Hematopoietic multipotent progenitor cell treated with erythropoietin and hydrocortisone succinate and interleukin-3 and kit ligand, for 8 days (in vitro differentiated cells): ENCODE data around the gene DUXB.

Experiments used
- DNase-seq: peaks from one replicate; pipeline ENCODE4 v3.0.0-alpha.2; 2015

The DUXB gene, protein sequence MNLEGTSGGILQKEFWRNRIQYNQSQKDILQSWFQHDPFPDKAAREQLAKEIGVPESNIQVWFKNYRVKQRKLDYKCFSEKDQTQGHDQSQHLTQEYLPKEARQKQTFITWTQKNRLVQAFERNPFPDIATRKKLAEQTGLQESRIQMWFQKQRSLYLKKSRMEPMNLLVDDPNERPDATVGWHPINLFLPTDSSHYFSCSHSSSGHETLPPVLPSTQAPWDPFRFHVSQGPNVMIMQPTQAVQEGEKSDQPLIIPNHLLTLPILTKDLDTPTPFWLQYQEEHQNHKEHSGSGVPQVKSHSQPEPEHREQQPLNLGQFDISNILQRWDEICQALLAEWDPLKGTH

DNA sequence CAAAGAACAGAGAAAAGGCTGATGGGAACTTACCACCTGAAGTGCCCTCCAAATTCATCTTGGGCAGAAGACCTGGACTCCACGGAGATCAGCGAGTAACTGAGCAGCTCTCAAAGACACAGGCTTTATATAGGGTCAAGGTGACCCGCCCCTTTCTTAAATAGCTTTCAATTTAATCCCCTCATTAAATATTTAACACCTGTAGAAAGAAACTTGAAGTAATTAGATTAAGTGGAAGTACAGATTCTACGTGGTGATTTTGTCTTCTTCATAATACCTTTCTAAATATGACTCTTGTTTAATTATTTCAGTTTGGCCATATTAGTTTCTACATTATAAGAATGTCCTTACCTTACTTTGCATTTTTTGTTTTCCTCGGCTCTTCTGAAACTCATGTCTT is at the start of gene DUXB:
Gene DUXB (minus strand): TSS at position 101 of the 400 bp plus-strand sequence. CDS start 43 bp downstream, at position 58.
- DNase-seq: no peak

DNA sequence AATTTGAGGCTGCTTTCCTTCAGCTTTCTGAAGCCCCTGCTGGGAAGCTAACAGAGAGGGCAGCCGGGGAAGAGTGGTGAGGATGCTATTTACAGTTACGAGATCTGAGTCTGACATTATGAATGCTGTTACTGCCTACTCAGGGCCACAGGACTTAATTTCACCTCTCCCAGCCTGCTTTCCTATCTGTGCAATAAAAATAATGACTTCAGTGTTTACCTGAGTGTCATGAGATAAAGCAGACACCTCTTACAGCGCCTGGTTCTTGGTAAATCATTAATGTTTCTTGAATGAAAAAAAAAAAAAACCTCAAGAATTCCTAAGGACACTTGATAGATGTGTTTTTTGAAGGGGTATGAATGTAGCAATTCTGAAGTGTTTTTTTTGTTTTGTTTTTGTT is 49.3 kb upstream of the DUXB start:
- no peak for DNase-seq

DNA sequence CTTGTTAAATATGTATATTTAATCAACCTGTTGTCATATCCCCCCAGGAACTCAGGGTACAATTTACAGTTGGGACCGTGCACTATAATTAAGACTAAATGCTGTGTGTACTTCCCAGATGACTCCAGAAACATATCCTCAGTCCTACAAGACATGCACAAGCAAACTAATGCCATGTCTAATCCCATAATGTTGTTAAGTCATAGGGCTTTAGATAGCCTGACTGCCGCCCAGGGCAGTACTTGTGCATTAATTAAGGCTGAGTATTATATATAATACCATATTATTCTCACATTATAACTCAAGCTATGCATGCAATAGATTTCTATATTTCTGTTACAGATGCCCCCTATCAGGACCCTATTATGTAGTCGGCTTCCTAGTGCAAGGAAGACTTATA is 45.1 kb upstream of the DUXB start:
- DNase-seq: no peak

GRCh38 chr16:75745823-75746222 is 44.6 kb upstream of the DUXB start:
- DNase-seq: no peak

DNA sequence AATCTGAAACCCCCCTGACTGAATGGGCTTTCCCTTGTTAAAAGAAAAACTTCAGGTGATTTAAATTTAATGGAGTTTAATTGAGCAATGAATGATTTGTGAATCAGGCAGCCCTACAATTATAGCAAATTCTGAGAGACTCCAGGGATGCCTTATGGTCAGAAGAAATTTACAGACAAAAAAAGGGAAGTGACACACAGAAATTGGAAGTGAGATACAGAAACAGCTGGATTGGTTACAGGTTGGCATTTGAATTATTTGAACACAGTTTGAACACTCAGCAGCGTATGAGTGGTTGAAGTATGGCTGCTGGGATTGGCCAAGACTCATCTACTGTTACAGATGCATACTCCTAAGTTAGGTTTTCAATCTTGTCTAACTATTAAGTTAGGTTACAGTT is 44.0 kb upstream of the DUXB start:
- no peak for DNase-seq

DNA sequence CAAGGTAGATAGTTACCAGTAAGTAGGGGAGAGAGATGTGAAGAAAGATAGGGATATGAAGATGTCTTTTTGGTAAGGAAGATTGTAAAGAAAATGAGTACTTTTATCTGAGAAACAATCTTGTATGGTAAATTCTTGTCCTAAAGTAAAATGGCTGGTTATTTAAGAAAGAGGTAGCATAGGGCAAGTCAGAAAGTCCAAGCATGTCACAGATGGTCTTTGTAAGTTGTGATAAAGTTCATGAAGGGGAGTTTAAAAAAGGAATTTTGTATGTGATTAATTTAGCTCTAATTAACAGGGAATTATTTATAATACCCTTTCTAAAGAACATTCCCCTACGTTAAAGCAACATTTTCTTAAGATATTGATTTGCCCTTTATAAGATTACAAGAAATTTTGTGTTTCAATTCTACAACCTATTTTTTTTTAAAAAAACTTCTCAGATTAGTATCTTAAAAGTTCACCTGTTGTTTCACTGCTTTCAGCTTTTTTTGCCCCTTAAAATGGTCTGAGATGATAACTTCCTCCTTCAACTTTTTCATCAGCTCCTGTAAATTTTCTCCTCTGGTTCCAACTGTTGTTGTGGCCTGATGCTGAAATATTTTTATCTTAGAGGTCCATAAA is 41.3 kb upstream of the DUXB start:
- DNase-seq: peak; percentile 17

DNA sequence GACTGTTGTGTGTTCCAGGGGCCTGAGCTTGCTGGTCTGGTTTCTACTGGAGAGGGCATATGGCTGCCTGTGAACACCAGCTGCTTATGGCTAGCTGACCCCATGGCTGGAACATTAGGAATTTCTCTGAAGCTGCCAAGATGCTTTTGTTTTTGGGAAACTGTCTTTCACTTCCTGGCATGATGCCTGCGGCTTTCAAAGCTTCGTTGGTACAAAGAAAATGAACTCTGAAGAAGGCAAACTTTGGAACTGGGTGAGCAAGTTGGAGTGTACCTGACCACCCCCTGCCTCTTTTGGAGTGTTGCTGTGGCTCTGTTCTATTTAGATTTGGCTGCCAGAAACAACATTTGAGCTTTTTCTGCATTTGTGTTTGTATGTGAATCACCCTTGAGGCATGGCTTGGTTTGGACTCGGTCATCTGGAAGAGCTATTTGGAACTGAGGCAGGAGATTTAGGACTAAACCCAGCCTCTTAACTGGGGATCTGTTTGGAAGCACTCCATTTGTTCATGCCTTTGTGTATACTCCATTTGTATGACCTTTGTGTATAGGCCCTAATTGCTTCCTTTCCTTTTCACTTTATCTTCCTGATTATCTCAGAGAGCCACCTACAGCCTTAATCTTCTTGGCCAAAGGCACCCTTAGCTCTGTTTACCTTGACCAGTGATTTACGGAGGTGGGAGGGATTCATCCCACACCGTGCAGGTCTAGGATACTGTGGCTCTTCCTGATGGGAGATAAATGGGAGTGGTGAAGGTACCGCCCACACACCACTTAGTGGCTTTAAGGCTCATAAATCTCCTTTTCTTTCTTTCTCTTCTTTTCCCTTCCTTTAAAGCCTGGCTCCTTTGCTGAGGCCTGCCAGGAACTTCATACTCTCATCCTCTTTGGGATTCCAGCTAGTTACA is 32.3 kb upstream of the DUXB start:
- DNase-seq: no peak

DNA sequence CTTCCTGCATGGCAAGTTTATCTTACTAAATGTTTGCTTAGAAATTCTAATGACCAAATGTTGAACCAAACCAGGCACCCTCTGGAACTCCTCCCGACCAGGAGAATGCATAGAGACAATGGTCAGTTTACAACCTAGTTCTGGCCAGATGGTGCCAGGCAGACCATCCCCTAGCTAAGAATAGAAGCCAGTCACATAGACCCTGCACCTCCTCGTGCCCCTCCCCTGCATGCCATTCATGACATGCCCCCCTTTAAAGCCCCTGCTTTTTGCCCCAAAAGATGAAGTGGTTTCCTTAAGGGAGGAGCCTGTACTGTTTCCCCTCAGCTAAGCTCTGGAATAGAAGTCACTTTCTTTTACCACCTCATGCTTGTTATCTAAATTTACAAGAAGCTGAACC is 31.6 kb upstream of the DUXB start:
- DNase-seq: no peak

DNA sequence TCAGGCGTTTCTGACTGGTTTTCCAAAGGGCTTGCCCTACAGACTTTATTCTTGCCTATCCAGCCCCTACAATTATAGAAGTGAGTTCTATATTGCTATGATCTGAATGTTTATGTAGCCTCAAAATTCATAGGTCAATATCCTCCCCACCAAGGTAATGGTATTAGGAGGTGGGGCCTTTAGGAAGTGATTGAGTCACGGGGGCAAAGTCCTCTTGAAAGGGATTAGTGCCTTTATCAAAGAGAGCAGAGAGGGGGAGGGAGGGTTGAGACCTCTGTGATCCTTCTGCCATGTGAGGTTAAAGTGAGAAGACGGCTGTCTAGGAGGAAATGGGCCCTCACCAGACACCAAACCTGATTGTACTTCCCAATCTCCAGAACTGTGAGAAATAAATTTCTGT is 26.0 kb upstream of the DUXB start:
- DNase-seq: no peak

DNA sequence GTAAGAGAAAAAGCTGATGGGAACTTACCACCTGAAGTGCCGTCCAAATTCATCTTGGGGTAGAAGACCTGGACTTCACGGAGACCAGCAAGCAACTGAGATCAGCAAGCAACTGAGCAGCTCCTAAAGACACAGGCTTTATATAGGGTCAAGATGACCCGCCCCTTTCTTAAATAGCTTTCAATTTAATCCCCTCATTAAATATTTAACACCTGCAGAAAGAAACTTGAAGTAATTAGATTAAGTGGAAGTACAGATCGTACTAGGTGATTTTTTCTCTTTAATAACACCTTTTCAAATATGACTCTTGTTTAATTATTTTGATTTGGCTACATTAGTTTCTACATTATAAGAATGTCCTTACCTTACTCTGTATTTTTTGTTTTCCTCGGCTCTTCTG is 25.1 kb upstream of the DUXB start, which contains the start of gene CPHXL:
Gene CPHXL (minus strand): TSS at position 101 of the 400 bp plus-strand sequence. CDS start 48 bp downstream, at position 53.
- DNase-seq: no peak

DNA sequence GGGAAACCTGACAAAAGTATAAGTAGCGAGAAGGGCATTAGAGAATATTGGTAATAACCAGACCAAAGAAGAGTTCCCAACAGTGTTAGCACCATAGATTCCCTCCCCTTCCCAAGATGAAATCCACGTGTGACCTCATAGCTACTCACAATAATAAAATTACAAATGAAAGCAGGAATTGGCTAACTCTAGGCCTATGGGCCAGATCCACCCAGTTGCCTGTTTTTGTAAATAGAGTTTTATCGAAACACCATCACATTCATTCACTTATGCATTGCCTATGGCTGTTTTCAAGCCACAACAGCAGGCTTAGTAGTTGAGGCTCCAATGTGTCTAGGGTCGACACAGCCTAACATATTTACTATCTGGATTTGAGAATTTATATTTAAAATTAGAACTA is 17.2 kb upstream of the DUXB start:
- DNase-seq: no peak

- no peak for DNase-seq
Measured at GRCh38 chr16:75714661-75715060, 13.4 kb upstream of the DUXB start.

DNA sequence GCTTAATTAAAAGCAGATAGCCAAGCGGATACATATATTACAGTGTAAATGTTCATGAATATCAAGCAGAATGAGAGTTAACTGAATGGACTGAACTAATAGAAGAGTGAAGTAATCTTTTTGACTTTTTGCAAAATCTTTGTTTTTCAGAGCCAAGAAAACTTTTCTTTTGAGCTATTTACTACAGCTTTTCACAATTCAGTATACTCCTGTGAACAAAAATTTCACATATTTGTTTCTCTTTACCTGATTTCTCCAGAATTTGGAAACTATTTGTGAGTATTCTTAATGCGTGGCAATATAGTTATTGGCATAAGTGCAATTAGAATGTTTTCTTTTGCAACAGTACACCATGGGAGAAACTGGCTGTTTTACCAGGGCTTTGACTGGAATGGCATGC is 9.1 kb upstream of the DUXB start:
- no peak for DNase-seq

DNA sequence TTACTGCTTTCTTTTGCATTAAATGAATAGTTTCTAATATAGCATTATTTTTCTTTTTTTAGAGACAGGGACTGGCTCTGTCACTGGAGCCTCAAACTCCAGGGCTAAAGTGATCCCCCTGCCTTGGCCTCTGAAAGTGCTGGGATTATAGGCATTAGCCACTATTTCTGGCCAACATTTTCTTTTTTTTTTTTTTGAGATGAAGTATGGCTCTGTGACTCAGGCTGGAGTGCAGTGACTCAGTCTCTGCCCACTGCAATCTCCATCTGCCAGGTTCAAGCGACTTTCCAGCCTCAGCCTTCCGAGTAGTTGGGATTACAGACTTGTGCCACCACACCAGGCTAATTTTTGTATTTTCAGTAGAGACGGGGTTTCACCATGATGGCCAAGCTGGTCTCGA is 2.0 kb upstream of the DUXB start:
- DNase-seq: no peak

DNA sequence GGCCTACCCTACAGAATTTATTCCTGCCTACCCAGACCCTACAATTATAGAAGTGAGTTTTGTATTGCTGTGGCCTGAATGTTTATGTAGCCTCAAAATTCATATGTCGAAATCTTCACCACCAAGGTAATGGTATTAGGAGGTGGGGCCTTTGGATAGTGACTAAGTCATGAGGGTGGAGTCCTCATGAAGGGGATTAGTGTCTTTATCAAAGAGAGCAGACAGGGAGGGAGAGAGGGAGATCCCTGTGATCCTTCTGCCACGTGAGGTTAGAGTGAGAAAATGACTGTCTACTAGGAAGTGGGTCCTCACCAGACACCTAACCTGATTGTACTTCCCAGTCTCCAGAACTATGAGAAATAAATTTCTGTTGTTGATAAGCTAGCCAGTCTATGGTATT is 981 bp upstream of the DUXB start:
- peak; percentile 88 for DNase-seq

- DNase-seq: no peak
Measured at GRCh38 chr16:75697571-75697970, 3.7 kb downstream of the DUXB start.

DNA sequence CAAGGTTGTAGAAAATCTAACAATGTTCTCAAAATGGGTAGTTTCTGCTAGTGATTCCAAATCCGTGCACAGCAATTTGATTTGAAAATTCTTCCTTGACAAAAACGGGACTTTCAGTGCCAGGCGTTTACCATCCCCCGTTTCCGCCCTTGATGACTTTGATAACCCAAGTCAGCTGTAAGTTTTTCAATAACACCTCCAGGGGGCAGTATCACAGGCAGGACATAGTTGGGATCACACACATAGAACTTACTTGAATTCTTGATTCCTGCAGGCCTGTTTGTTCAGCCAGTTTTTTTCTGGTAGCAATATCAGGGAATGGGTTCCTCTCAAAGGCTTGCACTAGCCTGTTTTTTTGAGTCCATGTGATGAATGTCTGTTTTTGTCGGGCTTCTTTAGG is 5.6 kb downstream of the DUXB start:
- DNase-seq: peak; percentile 20

DNA sequence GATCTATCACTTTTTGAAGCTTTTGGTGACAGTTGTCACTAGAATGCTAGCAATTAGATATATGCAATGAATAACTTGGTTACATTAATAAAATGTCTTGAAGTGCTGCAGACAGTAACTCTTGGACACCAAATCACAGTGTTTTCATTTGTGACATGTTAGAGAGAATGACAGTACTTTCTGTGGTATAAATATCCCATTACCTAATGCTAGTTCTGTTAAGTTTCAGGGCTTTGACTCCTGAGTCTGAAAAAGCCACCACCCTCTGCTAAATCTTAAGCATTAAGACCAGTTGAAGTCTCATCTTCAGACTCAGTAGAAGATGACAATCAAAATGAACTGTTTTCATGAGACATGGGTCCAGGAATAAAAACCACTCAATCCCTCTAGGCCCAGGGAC is 13.9 kb downstream of the DUXB start:
- DNase-seq: no peak

- no peak for DNase-seq
Measured at GRCh38 chr16:75682308-75682707, 19.0 kb downstream of the DUXB start.

DNA sequence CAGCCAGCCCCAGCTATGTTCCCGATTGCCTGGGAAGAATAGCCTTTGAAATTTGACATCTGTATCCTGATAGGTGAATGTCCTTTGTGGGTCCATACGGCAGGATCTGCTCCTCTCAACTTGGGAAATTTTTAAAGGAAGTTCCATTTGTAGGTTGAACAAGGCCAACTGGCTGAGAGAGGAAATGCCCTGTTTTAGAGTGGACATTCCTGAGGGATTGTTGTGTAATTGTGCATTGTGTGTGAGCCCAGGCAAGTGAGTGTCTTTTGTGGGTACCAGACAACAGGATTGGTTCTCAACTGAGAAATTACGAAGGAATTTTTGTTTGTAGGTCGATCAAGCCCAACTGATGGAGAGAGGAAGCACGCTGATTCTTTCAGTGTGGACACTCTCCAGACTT is 21.9 kb downstream of the DUXB start:
- no peak for DNase-seq

DNA sequence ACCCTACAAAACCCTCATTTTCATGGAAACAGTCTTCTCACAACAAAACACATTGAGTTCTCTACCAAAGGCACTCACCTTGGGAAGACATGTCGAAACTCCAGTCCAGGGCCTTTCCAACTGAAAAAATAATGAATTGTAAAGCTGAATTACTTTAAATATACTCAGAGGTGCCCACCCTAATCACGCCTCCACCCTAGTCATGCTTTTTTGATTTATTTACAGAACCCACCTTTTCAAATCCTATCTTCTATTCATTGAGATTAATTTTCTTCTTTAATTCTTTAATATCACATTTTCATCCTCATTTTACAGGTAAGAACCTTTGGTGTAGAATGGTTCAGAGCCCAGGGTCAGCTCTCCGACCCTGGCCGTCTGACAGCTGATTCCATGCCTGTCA is 24.4 kb downstream of the DUXB start, which contains the start of gene CPHXL2:
Gene CPHXL2 (minus strand): TSS at position 101 of the 400 bp plus-strand sequence. CDS start 10 bp downstream, at position 91.
- no peak for DNase-seq

GRCh38 chr16:75667503-75667902 is 33.8 kb downstream of the DUXB start:
- no peak for DNase-seq

DNA sequence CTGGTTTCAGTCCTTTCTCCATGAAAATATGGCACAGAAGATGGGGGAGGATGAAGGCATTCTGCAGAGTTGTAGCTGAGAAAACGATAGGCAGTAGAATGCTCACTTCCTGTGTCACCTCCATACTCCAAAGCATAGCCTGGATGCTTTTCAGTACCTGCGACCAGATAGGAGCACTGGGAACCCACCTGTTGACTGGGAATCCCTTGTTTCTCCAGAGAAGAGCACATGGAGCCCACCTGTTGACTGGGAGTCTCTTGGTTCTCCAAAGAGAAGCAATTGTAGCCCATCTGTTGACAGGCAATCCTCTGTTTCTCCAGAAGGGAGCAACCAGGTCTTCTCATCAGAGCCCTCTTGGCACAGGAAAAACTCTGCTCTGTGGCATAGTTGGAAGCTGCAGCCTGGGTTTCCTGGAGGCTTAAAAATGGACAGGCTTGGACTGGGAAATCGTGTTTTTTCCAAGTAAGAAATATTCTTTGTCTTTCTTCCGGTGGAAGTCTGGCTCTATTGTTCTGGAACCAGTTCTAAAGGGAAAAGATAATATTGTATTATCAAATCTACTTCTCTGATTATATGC is 40.4 kb downstream of the DUXB start:
- no peak for DNase-seq
